Ovary (tissue), 9 donors: ENCODE measurements around the gene SPTSSA. TPM values are rescaled to one million over a fixed set of nuclear protein-coding genes. Genes with fewer than 3 reads are reported as not detected.

Experiments used
- DNase-seq, 5 donors: peaks; one replicate each; pipeline ENCODE4 v3.0.0-alpha.2; 2019 to 2020
- H3K27ac ChIP-seq, 2 donors: fragments of 200-600 bp; one replicate each; pipeline versions ENCODE4 v1.5.1 to v1.8.0; 2019 to 2022
- H3K27me3 ChIP-seq: fragments of 200-600 bp; one replicate; pipeline ENCODE4 v1.8.0; 2022
- H3K36me3 ChIP-seq: fragments of 200-600 bp; sonication (generic); one replicate; pipeline ENCODE4 v1.5.1; 2019
- H3K4me1 ChIP-seq: one replicate; pipeline ENCODE4 v1.8.1; 2013; ENCODE audit warnings: mild to moderate bottlenecking, moderate library complexity; ENCODE audit not compliant: insufficient read depth
- H3K4me3 ChIP-seq: fragments of 200-600 bp; sonication (generic); one replicate; pipeline ENCODE4 v1.5.1; 2017
- H3K9me3 ChIP-seq, 2 donors: fragments of 200-600 bp in 1 of 2; sonication (generic) in 1 of 2; one replicate each; pipeline versions ENCODE4 v1.5.1 to v1.8.1; 2013 to 2019; ENCODE audit warnings: mild to moderate bottlenecking in 1 of 2, moderate library complexity in 1 of 2
- CTCF ChIP-seq, 3 donors: fragments of 450-650 bp in 2 of 3; fragments of 200-600 bp in 1 of 3; IDR thresholded peaks; one replicate each; pipeline versions ENCODE4 v1.5.1 to v1.8.0; 2016 to 2022; ENCODE audit warnings: antibody characterized with exemption in 3 of 3, mild to moderate bottlenecking in 1 of 3
- EP300 ChIP-seq: sonication (generic); formaldehyde crosslinking; IDR thresholded peaks from one replicate; pipeline ENCODE4 v1.6.1; 2017; ENCODE audit warnings: antibody characterized with exemption
- POLR2A ChIP-seq: fragments of 450-650 bp; IDR thresholded peaks from one replicate; pipeline ENCODE4 v1.6.1; 2017; ENCODE audit warnings: antibody characterized with exemption, mild to moderate bottlenecking, moderate library complexity
- WGBS, 3 donors: extraction: QIAGEN DNeasy Blood & Tissue Kit in 1 of 3; methylation state at CpG; one replicate each; pipeline versions ENCODE4 v1.1.5 to v1.1.7; 2013 to 2017; 5-methylcytosine and 5-hydroxymethylcytosine counted together
- intact Hi-C, 4 donors: fragments of 100-400 bp; cut with DNase I; formaldehyde crosslinking; loops; one replicate each; pipeline versions ENCODE4 v1.11.0 to v1.15.1; 2022 to 2023
- polyA plus RNA-seq, 2 donors: library from polyadenylated mRNA; stranded (reverse); fragments of 200-250 nt in 1 of 2; fragments of 350-450 nt in 1 of 2; fragmentation: Illumina TruSeq in 1 of 2; extraction: RNeasy Lipid Tissue Mini Kit (QIAGEN cat#74804) in 1 of 2; gene quantifications; one replicate each; pipeline ENCODE4 v1.2.3, GENCODE V29; 2013 to 2014
- total RNA-seq, 7 donors: library from RNA; depleted of rRNA in 2 of 7; stranded (reverse); fragments of >200 nt in 2 of 7; fragmentation: NEBNext Ultra II Directional in 3 of 7; extraction: Animal tissue kit (Norgen Biotek cat#: 25700) in 3 of 7; gene quantifications; one replicate each; pipeline versions ENCODE4 v1.1.0 to v1.2.4, GENCODE V29; 2016 to 2023
- donor health status: DM: no; HTN: no; CAD: no; lungs with moderate emphysema.
- donor health status: DM: no; HTN: no; CAD: no.
- donor health status: Bipolar disorder and iron deficiency.
- donor health status: DM: yes; HTN: yes; CAD: no.
- donor health status: DM: no; HTN: no; CAD: no.
- donor health status: DM: yes; HTN: yes; CAD: no.

Gene SPTSSA
- total and polyA plus RNA-seq, 9 donors = 18.9 to 36.1 (median 24.1) TPM

GRCh38 chr14:34407951-34408350, 54.1 kb downstream of the SPTSSA start:
- WGBS, 3 donors = 88 to 98% (median 92%) methylated on average over 1 of the region's 1 CpG
- no peak overlapping the region for H3K4me3 ChIP-seq
- TF ChIP-seq EP300 = no peak
- no peak for TF ChIP-seq POLR2A
- TF ChIP-seq CTCF (IDR thresholded peaks at IDR 0.05) = no peak
- H3K27ac ChIP-seq = no peak overlapping the region
- H3K27me3 ChIP-seq = no peaks in the 10 kb centered on the region
- no peaks in the 10 kb centered on the region for H3K4me1 ChIP-seq
- peaks cover 0 to 7% of the 10 kb centered on the region in 2 donors for H3K9me3 ChIP-seq
- no peaks in the 10 kb centered on the region for H3K36me3 ChIP-seq
- intact Hi-C loops = no loop called here
- no peak for DNase-seq

GRCh38 chr14:34404416-34404815, 57.6 kb downstream of the SPTSSA start:
- intact Hi-C loops = no loop called here
- no peak for DNase-seq
- WGBS, 3 donors = 7 to 14% (median 11%) methylated on average over 2 of the region's 2 CpGs

GRCh38 chr14:34403646-34404045, 58.4 kb downstream of the SPTSSA start:
- no peaks in the 10 kb centered on the region for H3K4me1 ChIP-seq
- no peak for DNase-seq
- no peaks in the 10 kb centered on the region for H3K27me3 ChIP-seq
- H3K9me3 ChIP-seq = no peaks in the 10 kb centered on the region
- intact Hi-C loops = no loop called here
- H3K4me3 ChIP-seq = no peak overlapping the region
- H3K27ac ChIP-seq = no peak overlapping the region
- WGBS, 3 donors = 64 to 76% (median 71%) methylated on average over 5 of the region's 5 CpGs
- H3K36me3 ChIP-seq = no peaks in the 10 kb centered on the region
- TF ChIP-seq POLR2A = no peak
- no peak for TF ChIP-seq CTCF (IDR thresholded peaks at IDR 0.05)
- TF ChIP-seq EP300 = no peak

More at GRCh38 chr14:34404416-34404815, 57.6 kb downstream of the SPTSSA start:
- Histone ChIP-seq H3K36me3 (no peaks in the 10 kb centered on the region), H3K27me3 (no peaks in the 10 kb centered on the region), H3K4me3 (no peak overlapping the region), H3K4me1 (no peaks in the 10 kb centered on the region), H3K27ac (no peak overlapping the region), H3K9me3 (no peaks in the 10 kb centered on the region)
- TF ChIP-seq CTCF (IDR thresholded peaks at IDR 0.05) = no peak
- no peak for TF ChIP-seq POLR2A
- no peak for TF ChIP-seq EP300

GRCh38 chr14:34398024-34398423, 64.0 kb downstream of the SPTSSA start:
- no peak overlapping the region for H3K4me3 ChIP-seq
- no peaks in the 10 kb centered on the region for H3K9me3 ChIP-seq
- no peaks in the 10 kb centered on the region for H3K4me1 ChIP-seq
- intact Hi-C loops = no loop called here
- H3K27me3 ChIP-seq = no peaks in the 10 kb centered on the region
- TF ChIP-seq EP300 (no peak), POLR2A (no peak), CTCF (IDR thresholded peaks at IDR 0.05) (no peak)
- no peak overlapping the region for H3K27ac ChIP-seq
- WGBS, 3 donors = 36 to 62% (median 45%) methylated on average over 3 of the region's 3 CpGs
- DNase-seq = no peak
- no peaks in the 10 kb centered on the region for H3K36me3 ChIP-seq
